Measurements from ENCODE around the gene PCSK1. TPM values are rescaled to one million over a fixed set of nuclear protein-coding genes. Genes with fewer than 3 reads are reported as not detected.

PCSK1 gene
- total RNA-seq, 1 donor = not detected

GRCh38 chr5:96440185-96440538 lies 7.1 kb upstream of the PCSK1 start:
- Histone ChIP-seq H3K4me1 (ENCODE audit: insufficient read depth, low read length) (peaks cover 4% of the 10 kb centered on the region), H3K9me3 (ENCODE audit: low read depth, low read length) (no peaks in the 10 kb centered on the region), H3K4me3 (ENCODE audit: low read length) (no peak overlapping the region), H3K27me3 (ENCODE audit: insufficient read depth, low read length) (peaks cover 19% of the 10 kb centered on the region)

GRCh38 chr5:96439477-96440184 lies 6.6 kb upstream of the PCSK1 start:
- H3K9me3 ChIP-seq (ENCODE audit: low read depth, low read length) = no peaks in the 10 kb centered on the region
- H3K4me1 ChIP-seq (ENCODE audit: insufficient read depth, low read length) = peaks cover 4% of the 10 kb centered on the region
- H3K4me3 ChIP-seq (ENCODE audit: low read length) = no peak overlapping the region
- H3K27me3 ChIP-seq (ENCODE audit: insufficient read depth, low read length) = peaks cover 24% of the 10 kb centered on the region

- no peaks in the 10 kb centered on the region for H3K9me3 ChIP-seq (ENCODE audit: low read depth, low read length)
- H3K4me1 ChIP-seq (ENCODE audit: insufficient read depth, low read length) = no peaks in the 10 kb centered on the region
- no peak overlapping the region for H3K4me3 ChIP-seq (ENCODE audit: low read length)
- H3K27me3 ChIP-seq (ENCODE audit: insufficient read depth, low read length) = peaks cover 76% of the 10 kb centered on the region
These were observed 1.2 kb upstream of the PCSK1 start for GRCh38 chr5:96434201-96434645.

DNA sequence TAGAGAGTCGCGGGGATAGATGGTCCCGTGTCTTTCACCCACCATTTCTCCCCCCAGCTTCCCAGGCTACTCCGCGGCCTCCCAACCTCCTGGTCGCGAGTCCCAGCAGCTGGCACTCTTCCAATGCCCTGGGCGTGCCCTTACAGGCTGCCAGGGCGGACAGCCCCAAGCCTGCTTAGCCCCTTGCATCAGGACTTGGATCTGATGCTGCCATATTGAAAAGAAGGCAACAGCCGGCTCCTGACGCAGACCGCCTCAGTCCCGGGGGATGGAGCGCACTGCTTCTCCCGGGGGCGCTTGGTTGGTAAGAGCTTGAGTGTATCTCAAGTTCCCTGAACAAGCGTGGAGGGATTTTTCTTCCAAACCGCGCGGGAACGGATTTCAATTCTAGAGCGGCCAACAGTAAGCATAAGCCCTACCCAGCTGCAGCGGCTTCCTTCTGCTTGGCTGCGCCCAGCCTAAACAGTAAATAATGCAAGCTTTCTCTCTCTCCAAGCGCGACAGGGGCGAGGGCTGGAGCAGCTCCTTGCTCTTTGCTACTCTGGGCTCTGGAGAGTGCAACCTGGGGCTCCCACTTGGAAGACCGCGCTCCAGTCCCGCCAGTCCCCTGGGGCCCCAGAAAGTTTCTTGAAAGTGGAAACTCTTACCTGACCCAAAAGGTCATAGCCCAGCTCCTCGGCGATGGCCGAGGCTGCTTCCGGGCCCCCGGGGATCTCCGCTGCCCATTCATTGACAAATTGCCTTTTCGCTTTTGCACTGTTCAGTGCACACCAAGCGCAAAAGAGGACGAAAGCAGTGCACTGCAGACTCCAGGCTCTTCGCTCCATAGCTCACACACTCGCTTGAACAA lies 607 bp downstream of the PCSK1 start:
- Histone ChIP-seq H3K4me3 (ENCODE audit: low read length) (no peak overlapping the region), H3K9me3 (ENCODE audit: low read depth, low read length) (no peaks in the 10 kb centered on the region), H3K27me3 (ENCODE audit: insufficient read depth, low read length) (peaks cover 74% of the 10 kb centered on the region), H3K4me1 (ENCODE audit: insufficient read depth, low read length) (no peaks in the 10 kb centered on the region)

DNA sequence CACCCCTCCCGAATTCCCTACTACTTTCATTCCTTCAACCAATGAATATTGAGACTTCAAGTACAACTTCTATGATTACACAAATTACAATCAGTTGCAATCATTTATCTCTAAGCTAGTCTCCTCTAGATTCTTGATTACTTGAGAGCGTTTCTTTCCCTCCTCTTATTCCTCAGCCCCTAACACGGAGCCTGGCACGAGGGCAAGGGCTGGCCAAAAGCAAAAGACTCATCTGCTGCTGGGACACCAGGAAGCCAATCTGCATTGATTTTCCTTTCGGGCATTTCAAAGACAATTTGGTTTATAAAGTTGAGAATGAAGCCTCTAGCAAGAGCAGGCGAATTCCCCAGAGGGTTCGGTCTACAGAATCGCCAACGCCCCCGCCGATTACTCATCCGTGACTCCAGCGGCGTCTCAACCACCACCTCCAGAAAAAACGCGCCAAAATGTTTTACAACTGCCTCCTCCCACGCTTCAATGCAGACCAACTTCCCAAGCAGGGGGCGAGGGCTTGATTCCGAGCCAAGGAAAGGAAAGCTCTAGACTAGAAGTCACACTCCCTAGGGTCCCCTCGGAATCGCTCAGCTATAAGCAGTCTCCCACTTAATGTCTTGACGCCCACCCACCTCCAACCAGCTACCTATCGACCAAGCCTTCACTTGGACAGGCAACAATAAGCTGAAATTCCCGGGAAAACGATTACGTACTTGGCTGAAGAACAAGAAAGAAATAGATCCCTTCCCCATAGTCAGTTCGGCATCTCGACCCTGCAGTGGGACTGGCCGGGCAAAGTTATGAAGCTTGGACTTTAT lies 1.5 kb downstream of the PCSK1 start:
- Histone ChIP-seq H3K4me3 (ENCODE audit: low read length) (no peak overlapping the region), H3K9me3 (ENCODE audit: low read depth, low read length) (no peaks in the 10 kb centered on the region), H3K27me3 (ENCODE audit: insufficient read depth, low read length) (peaks cover 69% of the 10 kb centered on the region), H3K4me1 (ENCODE audit: insufficient read depth, low read length) (no peaks in the 10 kb centered on the region)

DNA sequence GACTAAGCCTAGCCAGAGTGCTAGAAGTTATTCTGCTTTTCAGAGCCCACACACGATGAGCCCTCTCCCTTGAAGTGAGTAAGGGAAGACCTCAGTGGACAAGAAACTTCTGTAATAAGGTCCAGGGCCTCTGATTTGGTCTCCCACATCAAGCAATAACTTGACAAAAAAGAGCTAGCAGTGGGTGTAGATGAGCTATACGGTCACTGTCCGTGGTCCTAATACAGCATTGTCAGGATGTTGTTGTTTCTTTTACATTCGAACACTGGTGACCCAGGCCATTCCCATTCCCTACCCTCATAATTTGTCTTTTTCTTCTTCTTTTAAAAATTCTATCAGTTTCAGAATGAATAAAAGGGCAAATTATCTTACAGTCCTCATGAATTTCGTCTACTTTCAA lies 5.2 kb downstream of the PCSK1 start:
- Histone ChIP-seq H3K4me1 (ENCODE audit: insufficient read depth, low read length) (no peaks in the 10 kb centered on the region), H3K4me3 (ENCODE audit: low read length) (no peak overlapping the region), H3K9me3 (ENCODE audit: low read depth, low read length) (no peaks in the 10 kb centered on the region), H3K27me3 (ENCODE audit: insufficient read depth, low read length) (peaks cover 37% of the 10 kb centered on the region)

DNA sequence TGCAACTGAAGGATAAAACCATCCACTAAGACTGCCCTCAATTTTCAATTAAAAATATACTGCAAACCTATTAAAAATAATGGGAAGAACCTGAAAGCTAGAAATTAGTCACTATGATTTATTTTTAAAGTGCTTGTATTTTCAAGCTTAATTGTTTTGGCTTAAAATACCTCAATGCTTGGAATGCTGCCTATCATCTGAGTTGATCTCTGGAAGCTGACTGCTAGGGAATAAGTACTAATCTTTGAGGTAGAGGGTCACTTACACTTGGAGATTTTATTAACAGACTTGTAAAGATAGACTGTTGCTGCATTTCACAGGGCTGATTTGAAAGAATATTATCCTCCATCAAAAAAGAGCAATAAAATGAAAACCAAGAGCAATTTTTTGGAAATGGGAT lies 6.2 kb downstream of the PCSK1 start:
- H3K4me1 ChIP-seq (ENCODE audit: insufficient read depth, low read length) = no peaks in the 10 kb centered on the region
- H3K4me3 ChIP-seq (ENCODE audit: low read length) = no peak overlapping the region
- H3K9me3 ChIP-seq (ENCODE audit: low read depth, low read length) = no peaks in the 10 kb centered on the region
- H3K27me3 ChIP-seq (ENCODE audit: insufficient read depth, low read length) = peaks cover 27% of the 10 kb centered on the region

GRCh38 chr5:96425443-96425842 lies 7.6 kb downstream of the PCSK1 start:
- Histone ChIP-seq H3K4me1 (ENCODE audit: insufficient read depth, low read length) (no peaks in the 10 kb centered on the region), H3K4me3 (ENCODE audit: low read length) (no peak overlapping the region), H3K9me3 (ENCODE audit: low read depth, low read length) (no peaks in the 10 kb centered on the region), H3K27me3 (ENCODE audit: insufficient read depth, low read length) (peaks cover 17% of the 10 kb centered on the region)

- Histone ChIP-seq H3K9me3 (ENCODE audit: low read depth, low read length) (no peaks in the 10 kb centered on the region), H3K4me1 (ENCODE audit: insufficient read depth, low read length) (no peaks in the 10 kb centered on the region), H3K27me3 (ENCODE audit: insufficient read depth, low read length) (peaks cover 4% of the 10 kb centered on the region)
These were observed 17.2 kb downstream of the PCSK1 start for GRCh38 chr5:96415897-96416296.

DNA sequence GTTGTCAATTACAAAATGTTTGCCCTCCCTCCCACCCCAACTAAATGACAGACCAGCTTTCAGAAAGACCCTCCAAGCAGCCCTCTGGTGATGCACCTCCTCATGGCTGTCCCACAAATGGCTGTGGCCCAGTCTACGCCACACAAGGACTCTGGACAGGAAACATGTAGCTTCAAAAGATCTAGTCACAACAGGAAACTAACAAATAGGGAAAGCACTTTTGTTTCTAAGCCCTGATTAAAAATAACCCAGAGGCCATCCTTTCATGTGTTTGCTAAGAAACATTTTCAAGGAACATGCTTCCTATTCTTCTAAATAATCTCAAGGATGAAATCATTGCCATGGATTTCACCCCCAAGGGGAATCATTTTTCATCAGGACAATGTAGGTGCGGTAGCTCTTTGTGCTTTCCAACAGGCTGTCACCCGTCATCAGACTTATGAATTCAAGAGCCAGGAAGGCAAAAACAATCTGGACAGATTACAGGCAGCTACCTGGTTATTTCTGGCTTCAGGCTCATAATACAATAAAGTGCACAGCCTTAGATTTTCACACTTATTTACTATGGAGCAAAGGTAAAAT lies 20.1 kb downstream of the PCSK1 start:
- no peaks in the 10 kb centered on the region for H3K4me1 ChIP-seq (ENCODE audit: insufficient read depth, low read length)

More at GRCh38 chr5:96415897-96416296, 17.2 kb downstream of the PCSK1 start:
- H3K4me3 ChIP-seq (ENCODE audit: low read length) = no peak overlapping the region

DNA sequence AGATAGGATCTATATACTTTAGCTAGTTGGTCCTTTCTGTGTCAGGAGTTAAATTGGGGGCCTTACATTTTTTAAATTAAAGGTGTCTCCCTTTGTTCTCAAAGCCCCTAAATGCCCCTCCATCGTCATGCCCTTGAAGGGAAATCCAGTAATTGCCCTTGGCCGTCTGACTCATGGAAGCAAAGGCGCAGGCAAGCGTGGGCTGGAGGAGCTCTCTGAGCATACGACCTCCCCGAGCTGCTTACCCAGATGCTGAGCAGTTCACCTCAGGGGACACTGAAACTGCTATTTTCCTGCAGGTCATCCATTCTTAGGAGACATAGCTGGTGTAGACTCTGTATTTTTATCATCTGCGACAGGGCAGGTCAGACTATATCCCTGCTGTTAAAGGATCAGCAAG lies 23.0 kb downstream of the PCSK1 start:
- Histone ChIP-seq H3K4me1 (ENCODE audit: insufficient read depth, low read length) (no peaks in the 10 kb centered on the region), H3K9me3 (ENCODE audit: low read depth, low read length) (no peaks in the 10 kb centered on the region), H3K4me3 (ENCODE audit: low read length) (no peak overlapping the region), H3K27me3 (ENCODE audit: insufficient read depth, low read length) (peaks cover 3% of the 10 kb centered on the region)

More for the DNA sequence above, 20.1 kb downstream of the PCSK1 start:
- Histone ChIP-seq H3K4me3 (ENCODE audit: low read length) (no peak overlapping the region), H3K9me3 (ENCODE audit: low read depth, low read length) (no peaks in the 10 kb centered on the region), H3K27me3 (ENCODE audit: insufficient read depth, low read length) (no peaks in the 10 kb centered on the region)

DNA sequence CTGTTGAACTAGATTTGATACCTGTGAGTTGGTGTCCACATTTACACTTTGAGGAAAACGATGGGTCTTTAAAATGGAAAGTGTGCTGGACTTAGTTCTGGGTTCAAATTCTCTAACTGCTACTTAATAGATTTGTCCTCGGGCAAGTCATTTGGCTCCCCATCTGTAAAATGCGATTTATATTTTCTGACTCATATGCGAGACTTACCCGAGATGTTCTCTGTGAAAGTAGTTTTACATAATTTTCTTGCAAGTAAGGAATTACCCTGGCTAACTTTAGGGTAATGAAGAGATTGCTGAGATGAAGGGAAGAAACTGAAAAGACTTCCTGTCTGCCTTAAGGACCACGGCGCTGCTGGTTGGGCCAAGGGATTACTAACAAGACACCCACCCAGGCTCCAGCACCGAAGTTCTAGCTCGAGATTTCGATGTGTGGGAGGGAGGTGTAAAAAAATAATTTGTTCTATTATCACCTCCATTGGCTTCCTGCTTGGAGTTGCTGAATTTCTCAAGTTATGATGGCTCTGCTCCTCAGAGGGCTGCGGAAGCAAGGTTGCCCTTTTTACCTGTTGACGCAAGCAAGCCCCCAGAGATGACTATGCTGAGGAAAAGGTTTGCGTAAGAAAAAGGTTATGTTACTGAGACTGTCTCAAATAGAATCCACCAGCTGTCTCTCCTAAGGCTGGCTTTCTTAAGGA lies 24.1 kb downstream of the PCSK1 start:
- peaks cover 3% of the 10 kb centered on the region for H3K27me3 ChIP-seq (ENCODE audit: insufficient read depth, low read length)
- no peaks in the 10 kb centered on the region for H3K9me3 ChIP-seq (ENCODE audit: low read depth, low read length)
- no peak overlapping the region for H3K4me3 ChIP-seq (ENCODE audit: low read length)
- no peaks in the 10 kb centered on the region for H3K4me1 ChIP-seq (ENCODE audit: insufficient read depth, low read length)

- H3K4me1 ChIP-seq (ENCODE audit: insufficient read depth, low read length) = no peaks in the 10 kb centered on the region
- H3K27me3 ChIP-seq (ENCODE audit: insufficient read depth, low read length) = peaks cover 3% of the 10 kb centered on the region
- H3K4me3 ChIP-seq (ENCODE audit: low read length) = no peak overlapping the region
- H3K9me3 ChIP-seq (ENCODE audit: low read depth, low read length) = no peaks in the 10 kb centered on the region
These were observed 24.8 kb downstream of the PCSK1 start for GRCh38 chr5:96408210-96408777.

- Histone ChIP-seq H3K27me3 (ENCODE audit: insufficient read depth, low read length) (peaks cover 3% of the 10 kb centered on the region), H3K9me3 (ENCODE audit: low read depth, low read length) (no peaks in the 10 kb centered on the region), H3K4me1 (ENCODE audit: insufficient read depth, low read length) (no peaks in the 10 kb centered on the region)
These were observed 25.6 kb downstream of the PCSK1 start for GRCh38 chr5:96407436-96407835.

More at GRCh38 chr5:96407436-96407835, 25.6 kb downstream of the PCSK1 start:
- H3K4me3 ChIP-seq (ENCODE audit: low read length) = no peak overlapping the region

Measured in mononuclear cell (primary cell).